BE2C (cell line): ENCODE results near the gene BBS10.

Experiments
- DNase-seq: peaks from one replicate; pipeline ENCODE4 v3.0.0-alpha.2; 2020
- H3K27me3 ChIP-seq: fragments of 250-450 bp; sonication (Bioruptor Pico); 2 replicates; pipeline ENCODE4 v1.5.1; 2020; ENCODE audit warnings: mild to moderate bottlenecking
- H3K36me3 ChIP-seq: fragments of 250-450 bp; sonication (Bioruptor Pico); 2 replicates; pipeline ENCODE4 v1.5.1; 2020; ENCODE audit warnings: mild to moderate bottlenecking
- H3K4me1 ChIP-seq: fragments of 250-450 bp; sonication (Bioruptor Pico); 2 replicates; pipeline ENCODE4 v1.5.1; 2020
- H3K4me3 ChIP-seq: 2 replicates; pipeline ENCODE4 v1.5.1; 2011; ENCODE audit warnings: low read depth, low read length
- H3K9me3 ChIP-seq: fragments of 250-450 bp; sonication (Bioruptor Pico); 2 replicates; pipeline ENCODE4 v1.5.1; 2020
- TF ChIP-seq, protein P1 (sequence below): IDR thresholded peaks from 2 replicates; pipeline ENCODE4 v1.5.1; 2012; ENCODE audit warnings: mild to moderate bottlenecking, low read depth, low read length

Gene BBS10

DNA sequence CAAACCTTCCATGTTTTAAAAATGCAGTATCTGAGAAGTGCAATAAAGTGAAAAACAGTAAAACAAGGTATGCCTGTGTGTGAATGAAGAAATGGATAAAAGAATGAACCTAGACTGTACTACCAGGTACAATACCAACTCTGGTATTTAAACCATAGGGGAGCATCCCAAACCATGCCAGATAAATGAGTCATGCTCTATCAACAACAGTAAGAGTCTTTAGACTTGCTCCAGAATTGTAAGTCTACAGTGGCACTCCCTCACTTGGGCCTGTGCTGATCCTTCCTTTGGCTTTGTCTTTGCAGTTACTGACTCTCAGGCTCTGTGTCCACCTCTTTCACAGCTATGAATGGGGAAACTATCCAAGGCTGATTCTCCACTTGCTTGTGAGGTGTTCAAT lies 38.1 kb downstream of the BBS10 start:
- DNase-seq, result no peak
- Histone ChIP-seq H3K4me3 (no peak overlapping the region), H3K27me3 (peaks cover 7% of the 10 kb centered on the region), H3K36me3 (no peaks in the 10 kb centered on the region), H3K4me1 (no peaks in the 10 kb centered on the region), H3K9me3 (no peaks in the 10 kb centered on the region)
- TF ChIP-seq, protein P1, sequence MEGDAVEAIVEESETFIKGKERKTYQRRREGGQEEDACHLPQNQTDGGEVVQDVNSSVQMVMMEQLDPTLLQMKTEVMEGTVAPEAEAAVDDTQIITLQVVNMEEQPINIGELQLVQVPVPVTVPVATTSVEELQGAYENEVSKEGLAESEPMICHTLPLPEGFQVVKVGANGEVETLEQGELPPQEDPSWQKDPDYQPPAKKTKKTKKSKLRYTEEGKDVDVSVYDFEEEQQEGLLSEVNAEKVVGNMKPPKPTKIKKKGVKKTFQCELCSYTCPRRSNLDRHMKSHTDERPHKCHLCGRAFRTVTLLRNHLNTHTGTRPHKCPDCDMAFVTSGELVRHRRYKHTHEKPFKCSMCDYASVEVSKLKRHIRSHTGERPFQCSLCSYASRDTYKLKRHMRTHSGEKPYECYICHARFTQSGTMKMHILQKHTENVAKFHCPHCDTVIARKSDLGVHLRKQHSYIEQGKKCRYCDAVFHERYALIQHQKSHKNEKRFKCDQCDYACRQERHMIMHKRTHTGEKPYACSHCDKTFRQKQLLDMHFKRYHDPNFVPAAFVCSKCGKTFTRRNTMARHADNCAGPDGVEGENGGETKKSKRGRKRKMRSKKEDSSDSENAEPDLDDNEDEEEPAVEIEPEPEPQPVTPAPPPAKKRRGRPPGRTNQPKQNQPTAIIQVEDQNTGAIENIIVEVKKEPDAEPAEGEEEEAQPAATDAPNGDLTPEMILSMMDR, result no peak

DNA sequence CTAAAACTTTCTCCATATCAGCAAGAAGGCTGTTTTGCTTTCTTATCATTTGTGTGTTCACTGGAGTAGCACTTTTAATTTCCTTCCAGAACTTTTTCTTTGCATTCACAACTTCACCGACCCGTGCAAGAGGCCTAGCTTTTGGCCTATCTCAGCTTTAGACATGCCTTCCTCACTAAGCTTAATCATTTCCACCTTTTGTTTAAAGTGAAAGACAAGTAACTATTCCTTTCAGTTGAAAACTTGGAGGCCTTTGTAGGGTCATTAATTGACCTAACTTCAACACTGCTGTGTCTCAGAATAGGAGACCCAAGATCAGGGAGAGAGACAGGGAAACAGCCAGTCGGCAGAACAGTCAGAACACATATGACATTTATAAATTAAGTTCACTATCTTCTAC lies 39.3 kb downstream of the BBS10 start:
- H3K36me3 ChIP-seq, result no peaks in the 10 kb centered on the region

DNA sequence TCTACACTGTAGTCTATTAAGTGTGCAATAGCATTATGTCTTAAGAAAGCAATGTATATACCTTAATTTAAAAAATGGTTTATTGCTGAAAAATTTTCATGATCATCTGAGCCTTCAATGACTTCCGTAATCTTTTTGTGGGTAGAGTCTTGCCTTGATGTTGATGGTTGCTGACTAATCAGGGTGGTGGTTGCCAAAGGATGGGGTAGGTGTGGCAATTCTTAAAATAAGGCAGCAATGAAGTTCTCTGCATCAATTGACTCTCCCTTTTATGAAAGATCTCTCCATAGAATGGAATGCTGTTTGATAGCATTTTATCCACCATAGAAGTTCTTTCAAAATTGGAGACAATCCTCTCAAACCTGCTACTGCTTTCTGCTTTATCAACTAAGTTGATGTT lies 41.1 kb downstream of the BBS10 start:
- H3K4me1 ChIP-seq, result no peaks in the 10 kb centered on the region
- no peak for DNase-seq
- TF ChIP-seq, protein P1, result no peak
- peaks cover 7% of the 10 kb centered on the region for H3K27me3 ChIP-seq
- H3K9me3 ChIP-seq, result no peaks in the 10 kb centered on the region
- H3K4me3 ChIP-seq, result no peak overlapping the region
- no peaks in the 10 kb centered on the region for H3K36me3 ChIP-seq

More for the DNA sequence above, 39.3 kb downstream of the BBS10 start:
- peaks cover 7% of the 10 kb centered on the region for H3K27me3 ChIP-seq
- H3K9me3 ChIP-seq, result no peaks in the 10 kb centered on the region
- H3K4me1 ChIP-seq, result no peaks in the 10 kb centered on the region
- no peak for DNase-seq
- H3K4me3 ChIP-seq, result no peak overlapping the region
- TF ChIP-seq, protein P1, result no peak

DNA sequence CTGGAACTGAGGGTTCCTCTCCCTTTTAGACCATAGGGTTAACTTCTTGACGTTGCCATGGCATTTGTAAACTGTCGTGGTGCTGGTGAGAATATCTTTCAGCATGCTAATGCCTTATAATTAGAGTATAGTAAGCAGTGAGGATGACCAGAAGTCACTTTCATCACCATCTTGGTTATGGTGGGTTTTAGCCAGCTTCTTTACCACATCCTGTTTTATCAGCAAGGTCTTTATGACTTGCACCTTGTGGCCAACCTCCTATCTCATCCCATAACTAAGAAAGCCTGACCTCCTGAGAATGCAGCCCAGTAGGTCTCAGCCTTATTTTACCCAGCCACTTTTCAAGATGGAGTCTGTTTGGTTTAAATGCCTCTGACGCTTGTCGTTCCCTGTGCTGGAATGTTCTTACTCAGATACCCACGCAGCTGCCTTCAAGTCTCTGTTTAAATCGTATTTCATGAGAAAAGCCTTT lies 44.2 kb downstream of the BBS10 start:
- TF ChIP-seq, protein P1, result no peak
- Histone ChIP-seq H3K27me3 (no peaks in the 10 kb centered on the region; the same call in 1 of the 2 replicates), H3K4me3 (no peak overlapping the region), H3K9me3 (no peaks in the 10 kb centered on the region), H3K4me1 (no peaks in the 10 kb centered on the region), H3K36me3 (no peaks in the 10 kb centered on the region)
- no peak for DNase-seq

DNA sequence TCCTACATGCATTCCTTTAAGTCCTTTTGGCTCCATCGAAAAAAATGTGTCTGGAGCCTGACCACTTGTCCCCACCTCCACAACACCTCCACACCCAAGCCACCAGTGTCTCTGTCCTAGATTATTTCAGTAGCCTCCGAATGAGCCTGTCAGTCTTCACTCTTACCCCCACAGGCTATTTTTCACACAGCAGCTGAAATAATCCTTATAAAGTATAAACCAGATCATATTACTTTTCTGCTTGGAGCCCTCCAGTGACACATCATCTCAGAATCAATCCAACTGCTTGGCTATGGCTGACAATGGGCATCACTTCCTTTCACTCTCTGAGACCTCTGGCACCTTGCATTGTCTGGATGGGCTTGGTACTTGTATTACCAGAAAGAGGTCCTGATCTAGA lies 44.9 kb downstream of the BBS10 start:
- TF ChIP-seq, protein P1, result no peak
- H3K4me3 ChIP-seq, result no peak overlapping the region
- no peaks in the 10 kb centered on the region for H3K4me1 ChIP-seq
- H3K36me3 ChIP-seq, result no peaks in the 10 kb centered on the region
- no peak for DNase-seq
- H3K9me3 ChIP-seq, result no peaks in the 10 kb centered on the region
- H3K27me3 ChIP-seq, result no peaks in the 10 kb centered on the region; the same call in 1 of the 2 replicates

DNA sequence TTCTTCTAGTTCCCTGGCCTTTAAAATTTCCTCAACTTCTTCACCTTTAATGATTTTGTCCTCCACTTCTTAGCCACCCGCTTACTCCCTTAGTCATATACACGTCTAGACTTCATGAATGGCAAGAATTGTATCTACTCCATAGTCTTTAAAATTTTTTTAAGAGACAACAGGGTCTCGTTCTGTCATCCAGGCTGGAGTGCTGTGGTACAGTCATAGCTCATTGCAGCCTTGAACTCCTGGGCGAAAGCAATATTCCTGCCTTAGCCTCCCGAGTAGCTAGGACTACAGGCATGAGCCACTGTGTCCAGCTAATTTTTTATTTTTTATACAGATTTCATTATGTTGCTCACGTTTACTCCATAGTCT lies 47.9 kb downstream of the BBS10 start:
- Histone ChIP-seq H3K4me3 (no peak overlapping the region), H3K27me3 (no peaks in the 10 kb centered on the region; the same call in 1 of the 2 replicates), H3K36me3 (no peaks in the 10 kb centered on the region), H3K4me1 (no peaks in the 10 kb centered on the region), H3K9me3 (no peaks in the 10 kb centered on the region)
- DNase-seq, result no peak
- TF ChIP-seq, protein P1, result no peak
